IPS DF 4.7 (cell line): ENCODE results near the gene ATP4A.

ENCODE experiments used
- DNase-seq: peaks from one replicate; pipeline ENCODE4 v3.0.0-alpha.2; 2013; ENCODE audit warnings: low spot score; ENCODE audit errors: extremely low read depth

Gene ATP4A

DNA sequence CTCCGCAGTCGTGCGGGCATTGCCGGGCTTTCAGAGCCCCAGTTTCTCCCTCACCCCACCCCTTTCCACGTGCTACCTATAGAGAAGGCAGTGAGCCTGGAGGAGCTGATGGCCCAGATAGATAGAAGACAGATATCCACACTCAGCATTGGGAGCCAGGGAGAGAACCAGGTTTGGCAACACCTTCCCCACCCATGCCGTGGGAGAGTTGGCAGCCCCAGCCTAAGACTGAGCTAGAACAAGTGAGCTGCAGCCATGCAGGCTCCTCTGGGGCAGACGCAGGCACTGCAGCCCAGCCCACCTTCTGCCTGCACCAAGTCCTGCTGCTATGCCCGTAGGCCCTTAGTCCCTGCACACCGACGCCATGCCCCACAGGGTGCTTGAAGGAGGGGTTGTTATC, 62.8 kb downstream of the ATP4A start:
- no peak for DNase-seq
